ENCODE data around the gene SCCPDH. TPM values are rescaled to one million over a fixed set of nuclear protein-coding genes. Genes with fewer than 3 reads are reported as not detected.

SCCPDH gene
- total and polyA plus RNA-seq, 9 of the 15 experiments (the other 6 are each of a cell fraction or from before 2014, with no cell fraction given) = 7.0 to 61.9 (median 38.3) TPM

- CTCF ChIA-PET (ENCODE audit: low intra/inter-chr PET ratio) = no interaction called here
- peaks cover 18% of the 10 kb centered on the region; the same call in 2 of the 3 replicates for H3K36me3 ChIP-seq (ENCODE audit: control insufficient read depth, insufficient read depth, low read length)
These were observed 49.0 kb downstream of the SCCPDH start for GRCh38 chr1:246773213-246773641.

More at GRCh38 chr1:246773213-246773641, 49.0 kb downstream of the SCCPDH start:
- in situ Hi-C loops (cut with MboI) (no loop called here), intact Hi-C loops (cut with micrococcal nuclease) (no loop called here)
- no TSS peak for BruUV-seq (replicated peaks)
- Histone ChIP-seq H3K4me1 (replicated peaks in 1 of 2; ENCODE audit: control insufficient read depth in 2 of 2, insufficient read depth in 2 of 2, low read length in 2 of 2) (no peaks in the 10 kb centered on the region), H3K79me2 (ENCODE audit: control insufficient read depth, insufficient read depth, low read length) (no peaks in the 10 kb centered on the region), H4K20me1 (replicated peaks; ENCODE audit: control insufficient read depth, insufficient read depth, low read length) (no peaks in the 10 kb centered on the region), H3K4me2 (ENCODE audit: insufficient read depth, low read length) (no peak overlapping the region), H3K4me3 (no peak overlapping the region), H3K9ac (ENCODE audit: insufficient read depth in 1 of 2, low read depth in 2 of 2, low read length in 2 of 2) (no peak overlapping the region), H3K9me3 (replicated peaks; ENCODE audit: control insufficient read depth, insufficient read depth, low read depth, low read length) (no peaks in the 10 kb centered on the region), H2AFZ (ENCODE audit: low read depth, low read length) (no peak overlapping the region), H3K27ac (ENCODE audit: extremely low read depth, low read depth, low read length) (no peak overlapping the region), H3K27me3 (ENCODE audit: control insufficient read depth in 2 of 2, insufficient read depth in 2 of 2, low read length in 2 of 2) (no peaks in the 10 kb centered on the region), H3K9me1 (ENCODE audit: control insufficient read depth, insufficient read depth, low read length) (no peaks in the 10 kb centered on the region)
- 59% methylated on average over 4 of the region's 4 CpGs for WGBS (ENCODE audit: insufficient coverage, low coverage, missing lambda C conversion rate)
- no peak for ATAC-seq
- no peak for DNase-seq (ENCODE audit: extremely low read depth in 1 of 4, low spot score in 3 of 4)
- POLR2A ChIA-PET = interaction anchor here (1.5 kb wide), 1 partner anchor 12 kb away, joined by 6 read pairs; no protein-coding TSS in a partner anchor
- TF ChIP-seq MBD1 (CRISPR knock-in tag; IDR thresholded peaks at IDR 0.05) (no peak), BCLAF1 (IDR thresholded peaks at IDR 0.05; ENCODE audit: borderline replicate concordance in 1 of 2, control insufficient read depth in 1 of 2, low read depth in 2 of 2, low read length in 1 of 2) (no peak), MCM2 (IDR thresholded peaks at IDR 0.05; ENCODE audit: low read depth) (no peak), ZNF263 (CRISPR knock-in tag; IDR thresholded peaks at IDR 0.05; ENCODE audit: borderline replicate concordance) (no peak), ZNF79 (CRISPR knock-in tag; IDR thresholded peaks at IDR 0.05; ENCODE audit: low read depth) (no peak), GTF3C2 (IDR thresholded peaks at IDR 0.05; ENCODE audit: borderline replicate concordance, extremely low read depth, insufficient read length) (no peak), ZNF77 (CRISPR knock-in tag; IDR thresholded peaks at IDR 0.05) (no peak), CBX3 (IDR thresholded peaks at IDR 0.05; ENCODE audit: borderline replicate concordance in 1 of 2, low read length in 2 of 2) (no peak)
- FAIRE-seq = no peak
